Smooth muscle cell (in vitro differentiated cells): Measurements from ENCODE around the gene RING1. TPM values are rescaled to one million over a fixed set of nuclear protein-coding genes. Genes with fewer than 3 reads are reported as not detected.

Experiments
- DNase-seq: peaks from one replicate; lab custom pipeline; 2025; ENCODE audit not compliant: unreplicated experiment; lab: John Stamatoyannopoulos, UW
- H2AFZ ChIP-seq: fragments of 200-600 bp; sonication (generic); 2 replicates; pipeline ENCODE4 v1.6.0; 2016; ENCODE audit warnings: antibody characterized with exemption, low read depth, mild to moderate bottlenecking
- H3F3A ChIP-seq: fragments of 200-600 bp; sonication (generic); 2 replicates; pipeline ENCODE4 v1.6.0; 2017; ENCODE audit warnings: antibody characterized with exemption, low read depth
- H3K27ac ChIP-seq: fragments of 200-600 bp; sonication (generic); 2 replicates; pipeline ENCODE4 v1.5.1; 2016; ENCODE audit warnings: low read depth, mild to moderate bottlenecking
- H3K27me3 ChIP-seq: fragments of 200-600 bp; sonication (generic); 2 replicates; pipeline ENCODE4 v1.6.1; 2016; ENCODE audit warnings: low read depth, mild to moderate bottlenecking
- H3K36me3 ChIP-seq: fragments of 200-600 bp; sonication (generic); 2 replicates; pipeline ENCODE4 v1.5.1; 2016; ENCODE audit warnings: low read depth
- H3K4me1 ChIP-seq: fragments of 200-600 bp; sonication (generic); 2 replicates; pipeline ENCODE4 v1.5.1; 2016; ENCODE audit warnings: low read depth
- H3K4me2 ChIP-seq: fragments of 200-600 bp; sonication (generic); 2 replicates; pipeline ENCODE4 v1.6.0; 2016; ENCODE audit warnings: mild to moderate bottlenecking
- H3K4me3 ChIP-seq: fragments of 200-600 bp; sonication (generic); 2 replicates; pipeline ENCODE4 v1.5.1; 2016; ENCODE audit warnings: mild to moderate bottlenecking
- H3K79me2 ChIP-seq: fragments of 200-600 bp; sonication (generic); 2 replicates; pipeline ENCODE4 v1.6.0; 2016; ENCODE audit warnings: low read depth, mild to moderate bottlenecking
- H3K9ac ChIP-seq: fragments of 200-600 bp; sonication (generic); 2 replicates; pipeline ENCODE4 v1.6.0; 2016; ENCODE audit warnings: low read depth
- H3K9me3 ChIP-seq: fragments of 200-600 bp; sonication (generic); replicated peaks from 2 replicates; pipeline ENCODE4 v1.5.1; 2016; ENCODE audit warnings: low read depth
- H4K20me1 ChIP-seq: fragments of 200-600 bp; sonication (generic); 2 replicates; pipeline ENCODE4 v1.6.0; 2016; ENCODE audit warnings: low read depth
- WGBS: methylation state at CpG from one replicate; pipeline ENCODE4 v1.1.7; 2016; ENCODE audit warnings: low lambda C conversion rate; 5-methylcytosine and 5-hydroxymethylcytosine counted together
- polyA plus RNA-seq: library from polyadenylated mRNA; unstranded; fragments of >200 nt; fragmentation: Nextera tagmentation; extraction: Ambion mirVana; gene quantifications from 2 replicates; pipeline ENCODE4 v1.2.1, GENCODE V29; 2016
- total RNA-seq: library from RNA; depleted of rRNA; stranded (reverse); fragments of >200 nt; gene quantifications from 2 replicates; pipeline ENCODE4 v1.2.3, GENCODE V29; 2014
- TF ChIP-seq, protein P1 (sequence below): fragments of 200-600 bp; sonication (generic); IDR thresholded peaks from 2 replicates; pipeline ENCODE4 v1.5.1; 2017; ENCODE audit warnings: borderline replicate concordance, mild to moderate bottlenecking, antibody characterized with exemption; ENCODE audit not compliant: insufficient read depth, poor library complexity, severe bottlenecking

The RING1 gene
- total and polyA plus RNA-seq, 2 experiments from 2014 or later, result 31.6 to 32.2 TPM

DNA sequence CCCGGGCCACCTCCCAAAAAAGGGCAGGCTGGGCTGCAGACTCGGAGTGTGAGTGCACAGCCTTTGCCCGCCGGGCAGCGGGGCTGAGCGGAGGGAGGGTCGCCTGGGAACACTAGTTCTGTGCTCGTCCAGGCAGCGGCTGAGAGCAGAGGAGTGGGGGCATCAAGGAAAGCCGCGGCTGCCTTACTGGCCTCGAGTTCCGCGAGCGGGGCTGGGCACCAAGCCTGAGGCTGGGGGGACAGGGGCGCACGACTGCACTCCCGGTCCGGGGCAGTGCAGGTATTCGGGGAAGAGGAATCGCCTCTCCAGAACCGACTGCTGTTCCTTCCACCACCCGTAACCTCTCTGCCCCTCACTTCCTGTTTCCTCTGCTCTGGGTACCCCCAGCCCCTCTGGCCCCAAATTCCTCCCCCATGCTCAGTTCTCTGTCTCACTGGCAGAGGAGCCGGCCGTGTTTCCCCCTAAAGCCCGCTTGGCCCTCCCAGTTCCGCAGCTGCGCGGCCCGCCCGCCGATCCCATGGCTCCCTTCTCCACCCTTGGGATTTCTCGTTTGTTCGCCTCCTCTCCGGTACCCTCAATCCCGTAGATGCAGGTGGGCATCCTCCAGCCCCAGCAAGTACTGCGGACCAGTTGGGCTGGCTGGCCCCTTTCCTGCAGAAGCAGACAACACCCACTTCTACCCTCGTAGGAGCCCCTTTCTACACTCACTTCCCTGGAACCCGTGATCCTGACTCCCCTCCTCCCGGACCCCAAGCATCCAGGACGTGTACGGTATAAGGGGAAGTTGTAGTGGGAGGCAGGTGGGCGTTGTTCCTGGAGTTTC, 5.1 kb downstream of the RING1 start:
- no peak for DNase-seq
- TF ChIP-seq, protein P1, sequence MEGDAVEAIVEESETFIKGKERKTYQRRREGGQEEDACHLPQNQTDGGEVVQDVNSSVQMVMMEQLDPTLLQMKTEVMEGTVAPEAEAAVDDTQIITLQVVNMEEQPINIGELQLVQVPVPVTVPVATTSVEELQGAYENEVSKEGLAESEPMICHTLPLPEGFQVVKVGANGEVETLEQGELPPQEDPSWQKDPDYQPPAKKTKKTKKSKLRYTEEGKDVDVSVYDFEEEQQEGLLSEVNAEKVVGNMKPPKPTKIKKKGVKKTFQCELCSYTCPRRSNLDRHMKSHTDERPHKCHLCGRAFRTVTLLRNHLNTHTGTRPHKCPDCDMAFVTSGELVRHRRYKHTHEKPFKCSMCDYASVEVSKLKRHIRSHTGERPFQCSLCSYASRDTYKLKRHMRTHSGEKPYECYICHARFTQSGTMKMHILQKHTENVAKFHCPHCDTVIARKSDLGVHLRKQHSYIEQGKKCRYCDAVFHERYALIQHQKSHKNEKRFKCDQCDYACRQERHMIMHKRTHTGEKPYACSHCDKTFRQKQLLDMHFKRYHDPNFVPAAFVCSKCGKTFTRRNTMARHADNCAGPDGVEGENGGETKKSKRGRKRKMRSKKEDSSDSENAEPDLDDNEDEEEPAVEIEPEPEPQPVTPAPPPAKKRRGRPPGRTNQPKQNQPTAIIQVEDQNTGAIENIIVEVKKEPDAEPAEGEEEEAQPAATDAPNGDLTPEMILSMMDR, result no peak
- no peak overlapping the region for H3K9ac ChIP-seq
- WGBS, result 4% methylated on average over 26 of the region's 43 CpGs
- peak overlapping the region; percentile 85 for H3K4me2 ChIP-seq
- H3K4me1 ChIP-seq, result peaks cover 15% of the 10 kb centered on the region
- H3K36me3 ChIP-seq, result no peaks in the 10 kb centered on the region
- peaks cover 6% of the 10 kb centered on the region for H4K20me1 ChIP-seq
- H3K9me3 ChIP-seq, result no peaks in the 10 kb centered on the region
- H3K27ac ChIP-seq, result no peak overlapping the region
- H3K4me3 ChIP-seq, result peak overlapping the region; percentile 54
- peaks cover 7% of the 10 kb centered on the region for H3F3A ChIP-seq
- no peak overlapping the region for H2AFZ ChIP-seq
- H3K27me3 ChIP-seq, result peaks cover 12% of the 10 kb centered on the region
- H3K79me2 ChIP-seq, result no peaks in the 10 kb centered on the region

GRCh38 chr6:33213989-33214335, 5.7 kb downstream of the RING1 start:
- Histone ChIP-seq H3K36me3 (no peaks in the 10 kb centered on the region), H3K27ac (no peak overlapping the region), H3K27me3 (peaks cover 12% of the 10 kb centered on the region), H2AFZ (no peak overlapping the region), H3K4me1 (peaks cover 12% of the 10 kb centered on the region), H3F3A (peaks cover 5% of the 10 kb centered on the region), H3K79me2 (no peaks in the 10 kb centered on the region), H3K9ac (no peak overlapping the region), H4K20me1 (peaks cover 6% of the 10 kb centered on the region), H3K4me3 (peak overlapping the region; percentile 54), H3K4me2 (peak overlapping the region; percentile 85), H3K9me3 (no peaks in the 10 kb centered on the region)
- no peak for DNase-seq
- 38% methylated on average over 6 of the region's 9 CpGs for WGBS
- TF ChIP-seq, protein P1, result no peak

GRCh38 chr6:33215271-33216116, 7.2 kb downstream of the RING1 start:
- Histone ChIP-seq H3K27me3 (peaks cover 12% of the 10 kb centered on the region), H3K36me3 (no peaks in the 10 kb centered on the region), H3K27ac (no peak overlapping the region), H3K4me3 (no peak overlapping the region), H4K20me1 (no peaks in the 10 kb centered on the region), H3K9ac (no peak overlapping the region), H3K9me3 (no peaks in the 10 kb centered on the region), H2AFZ (no peak overlapping the region), H3K79me2 (no peaks in the 10 kb centered on the region), H3K4me2 (no peak overlapping the region), H3F3A (no peaks in the 10 kb centered on the region), H3K4me1 (peaks cover 9% of the 10 kb centered on the region)
- no peak for DNase-seq
- 79% methylated on average over 9 of the region's 9 CpGs for WGBS
- TF ChIP-seq, protein P1, result no peak
